Umbilical cord (tissue), 2 donors: ENCODE measurements around the gene COL5A1. TPM values are rescaled to one million over a fixed set of nuclear protein-coding genes. Genes with fewer than 3 reads are reported as not detected.
"Not testable (repeated sequence)": the region's sequence is repeated elsewhere in the genome, so short reads cannot be mapped to it uniquely, and the experiment has no call there.

Source experiments
- DNase-seq: peaks from one replicate; pipeline ENCODE4 v3.0.0-alpha.2; 2015; ENCODE audit warnings: low spot score
- total RNA-seq: library from RNA; depleted of rRNA; stranded (reverse); fragments of >200 nt; gene quantifications from one replicate; pipeline ENCODE4 v1.2.3, GENCODE V29; 2014; ENCODE audit warnings: low replicate concordance; ENCODE audit not compliant: insufficient read depth

The COL5A1 gene
- total RNA-seq, 1 donor from 2014 or later: 1,367 TPM

DNA sequence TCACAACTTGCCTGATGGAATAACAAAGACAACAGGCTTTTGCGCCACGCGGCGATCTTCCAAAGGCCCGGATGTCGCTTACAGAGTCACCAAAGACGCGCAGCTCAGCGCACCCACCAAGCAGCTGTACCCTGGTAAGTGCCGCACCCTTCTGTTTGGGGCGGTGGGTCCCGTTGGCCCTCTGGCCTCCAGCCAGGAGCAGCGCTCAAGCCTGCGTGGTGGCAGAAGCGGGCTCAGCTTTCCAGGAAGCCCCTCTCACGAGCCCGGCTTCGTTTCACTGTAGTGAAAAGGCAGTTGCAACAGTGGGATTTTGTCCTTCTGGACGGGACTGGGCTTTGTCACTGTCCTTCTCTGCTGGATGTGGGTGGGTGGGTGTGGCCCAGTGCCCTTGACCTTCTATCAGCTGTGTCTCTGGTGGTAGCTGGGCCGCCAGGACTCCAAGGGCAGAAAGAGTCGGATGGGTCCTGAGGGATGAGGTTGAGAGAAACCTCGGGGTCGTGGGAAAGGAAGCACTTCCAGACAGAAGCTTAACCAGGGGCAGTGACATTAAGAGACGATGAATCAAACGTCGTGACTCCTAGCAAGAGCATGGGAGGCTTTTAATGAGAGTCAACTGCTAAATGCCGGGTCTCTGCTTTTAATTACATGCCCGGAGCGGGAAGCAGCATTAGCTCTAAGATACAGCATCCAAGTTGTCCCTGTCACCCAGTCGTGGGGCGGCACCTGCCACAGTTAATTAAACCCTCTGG, 49.5 kb downstream of the COL5A1 start:
- no peak for DNase-seq

DNA sequence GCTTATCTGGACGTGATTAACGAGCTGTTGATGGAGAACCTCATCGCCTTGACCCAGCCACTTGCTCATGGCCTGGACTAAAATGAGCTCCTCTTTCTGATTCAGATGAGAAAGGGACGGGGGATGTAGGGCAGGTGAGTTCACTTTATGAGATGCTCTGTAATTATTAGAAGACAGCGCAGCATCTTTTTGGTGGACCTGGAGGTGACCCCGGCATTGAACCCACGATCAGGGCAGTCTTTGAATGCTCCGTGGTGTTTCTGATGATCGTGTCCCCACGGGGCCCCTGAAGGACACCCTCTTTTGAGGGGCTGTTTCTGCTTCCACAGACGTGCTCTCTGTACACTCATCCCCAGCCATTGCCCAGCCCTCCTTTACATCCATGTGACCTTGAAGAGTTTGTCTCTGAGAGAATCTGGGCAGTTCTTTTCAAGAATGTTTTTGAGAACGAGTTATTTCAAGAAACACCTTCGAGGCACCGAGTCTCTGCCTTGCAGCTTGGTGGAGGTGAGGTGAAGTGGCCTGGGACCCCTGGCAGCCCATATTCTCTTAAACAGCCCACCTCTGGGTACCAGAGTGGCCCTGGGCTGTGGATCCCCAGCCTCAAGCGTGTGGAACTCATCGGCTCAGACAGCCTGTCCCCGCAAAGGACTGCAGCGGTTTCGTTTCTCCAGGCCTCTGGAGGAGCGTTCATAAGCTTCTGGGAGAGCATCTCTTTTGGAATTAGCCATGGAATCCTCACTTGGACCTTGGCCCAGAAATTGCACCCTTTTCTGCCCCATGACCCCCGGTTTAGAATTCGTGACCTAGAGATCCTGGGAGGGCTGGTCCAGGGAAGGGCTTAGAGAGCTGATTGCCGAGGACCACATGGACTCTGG, 50.3 kb downstream of the COL5A1 start:
- DNase-seq: peak; percentile 44

DNA sequence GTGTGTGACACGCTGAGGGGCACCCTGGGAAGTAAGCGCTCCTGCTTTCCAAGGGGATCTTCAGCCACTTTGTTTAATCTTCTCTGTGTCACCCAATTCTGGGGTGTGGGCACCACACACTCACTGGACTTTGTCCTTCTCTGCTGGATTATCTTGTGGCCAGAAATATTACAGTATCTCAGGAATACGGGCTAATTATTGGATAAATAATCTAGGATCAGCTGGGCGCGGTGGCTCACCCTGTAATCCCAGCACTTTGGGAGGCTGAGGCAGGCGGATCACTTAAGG, 50.9 kb downstream of the COL5A1 start:
- DNase-seq: no peak

DNA sequence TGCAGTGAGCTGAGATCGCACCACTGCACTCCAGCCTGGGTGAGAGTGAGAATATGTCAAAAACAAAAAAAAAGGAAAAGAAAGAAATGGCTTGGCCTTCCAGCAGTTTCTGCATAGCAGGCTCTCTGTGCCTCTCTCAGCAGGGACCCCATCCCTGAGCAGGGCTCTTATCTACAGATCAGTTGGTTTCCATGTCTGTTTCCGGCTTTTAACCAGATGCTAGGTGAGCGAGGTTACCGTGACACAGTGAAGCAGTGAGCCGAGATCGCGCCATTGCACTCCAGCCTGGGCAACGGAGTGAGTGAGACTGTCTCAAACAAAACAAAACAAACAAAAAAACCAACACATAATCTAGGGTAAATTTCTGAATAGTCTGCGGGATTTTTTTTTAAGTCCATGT, 51.4 kb downstream of the COL5A1 start:
- DNase-seq: no peak

DNA sequence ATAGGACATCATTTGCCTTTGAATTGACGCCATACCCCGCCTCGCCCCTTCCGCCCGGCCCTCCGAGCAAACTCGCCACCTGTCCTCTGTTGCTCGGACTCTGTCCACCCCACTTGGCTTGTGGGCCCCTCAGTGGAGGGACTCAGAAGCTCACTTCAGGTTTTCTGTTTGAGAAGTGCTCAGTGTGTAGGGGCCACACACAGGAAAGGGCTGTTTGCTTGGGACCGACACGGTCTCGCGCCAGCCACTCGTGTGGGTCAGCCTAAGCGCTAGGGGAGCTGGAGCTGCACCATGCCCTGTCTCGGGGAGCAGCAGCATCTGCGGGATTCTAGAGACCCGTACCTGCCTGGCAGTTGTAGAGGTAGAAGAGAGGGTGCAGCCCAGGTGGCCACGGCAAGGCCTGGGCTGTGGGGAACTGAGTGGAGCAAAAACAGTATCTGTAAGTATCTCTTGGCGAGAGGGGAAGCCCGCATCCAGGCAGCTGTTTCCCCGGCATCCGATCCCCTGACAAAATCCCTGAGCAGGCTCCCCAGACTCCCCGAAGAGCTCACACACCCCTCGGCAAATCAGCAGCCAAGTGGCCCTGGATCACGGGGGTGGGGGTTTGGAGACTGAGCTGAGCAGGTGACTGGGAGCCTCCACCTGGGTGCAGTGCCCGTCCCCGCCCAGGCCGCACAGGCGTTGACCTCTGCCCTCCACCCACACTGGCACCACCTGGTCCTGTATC, 52.2 kb downstream of the COL5A1 start:
- DNase-seq: no peak

DNA sequence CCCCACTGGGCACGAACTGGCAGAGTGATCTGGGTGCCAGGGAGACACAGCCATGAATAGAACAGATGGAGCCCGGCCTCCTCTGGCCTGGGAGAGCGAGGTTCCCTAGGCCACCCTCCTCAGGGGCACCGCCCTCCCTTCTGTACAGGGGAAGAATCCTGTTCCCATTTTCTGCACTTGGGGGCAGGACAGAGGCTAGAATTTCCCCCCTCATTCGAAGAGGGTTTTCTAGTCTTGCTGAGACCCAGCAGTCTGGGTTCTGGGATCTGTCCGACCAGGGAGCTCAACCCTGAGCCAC, 52.7 kb downstream of the COL5A1 start:
- DNase-seq: no peak

DNA sequence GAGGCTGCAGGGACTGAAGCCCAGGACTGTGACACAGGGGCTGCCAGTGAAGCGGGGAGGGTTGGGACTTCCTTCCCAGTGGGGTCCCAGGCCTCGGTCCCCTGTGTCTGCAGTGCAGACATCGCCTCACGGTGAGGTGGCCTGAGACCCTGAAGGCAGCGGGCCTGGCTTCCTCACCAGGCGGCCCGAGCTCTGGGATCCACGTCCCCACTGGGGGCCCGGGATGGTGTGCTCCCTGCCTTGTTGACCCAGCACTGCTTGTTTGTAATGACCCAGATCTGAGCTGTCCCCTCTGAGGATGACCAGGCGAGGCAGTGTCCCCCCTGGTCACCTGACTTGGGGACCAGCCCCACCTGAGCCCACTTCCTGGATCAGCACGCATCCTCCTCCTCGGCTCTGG, 53.1 kb downstream of the COL5A1 start:
- DNase-seq: no peak

DNA sequence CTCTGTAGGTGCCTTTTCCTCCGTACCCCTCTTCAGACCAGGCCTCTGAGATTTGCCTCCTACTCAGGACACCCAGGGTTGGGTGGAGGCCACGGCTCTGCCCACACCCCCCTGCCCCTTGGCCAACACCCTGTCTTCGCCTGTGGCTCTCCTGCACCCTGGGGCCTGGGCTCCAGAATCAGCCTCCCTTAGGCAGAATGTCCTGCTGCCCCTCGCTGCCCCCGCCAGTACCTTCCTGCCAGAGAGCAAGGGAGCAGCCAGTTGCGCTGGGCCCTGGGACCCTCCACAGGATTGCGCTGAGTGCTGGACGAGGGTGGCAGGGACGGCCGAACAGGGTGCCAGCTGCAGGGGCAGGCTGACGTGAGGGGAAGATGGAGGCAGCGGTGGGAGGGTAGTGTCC, 53.5 kb downstream of the COL5A1 start:
- DNase-seq: no peak

DNA sequence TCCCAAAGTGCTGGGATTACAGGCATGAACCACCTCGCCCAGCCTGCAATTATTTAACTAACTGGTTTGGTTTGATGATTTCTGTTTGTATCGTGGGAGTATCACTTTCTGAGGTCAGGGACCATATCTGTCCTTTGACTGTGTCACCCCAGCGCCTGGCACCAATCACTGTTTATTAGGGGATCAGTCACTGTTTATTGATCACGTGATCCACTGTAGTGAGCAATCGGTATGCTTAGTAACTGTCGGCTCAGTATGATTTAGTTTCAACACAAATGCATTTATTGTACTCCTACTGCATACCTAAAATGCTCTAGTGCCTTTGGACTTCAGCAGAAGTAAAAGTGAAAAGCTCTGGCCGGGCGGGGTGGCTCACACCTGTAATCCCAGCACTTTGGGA, 54.8 kb downstream of the COL5A1 start:
- no peak for DNase-seq

DNA sequence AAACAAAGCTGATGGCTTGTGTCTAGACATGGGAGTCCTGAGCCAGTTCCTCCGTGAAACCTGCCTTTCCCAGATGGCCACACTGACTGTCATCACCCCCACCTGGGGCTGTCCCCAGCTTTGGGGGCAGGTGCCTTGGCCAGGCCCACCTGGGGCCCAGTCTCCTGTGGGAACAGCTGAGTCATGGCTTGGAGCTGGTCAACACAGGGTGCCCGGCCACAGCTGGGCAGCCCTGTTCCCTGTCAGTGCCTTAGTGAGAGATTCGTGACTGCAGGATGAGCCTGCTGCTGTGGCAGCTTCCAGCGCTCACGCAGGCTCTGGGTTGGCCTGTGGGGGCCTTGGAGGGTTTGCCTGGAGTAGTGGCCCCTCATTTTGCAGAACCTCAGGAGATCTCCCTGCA, 56.5 kb downstream of the COL5A1 start:
- no peak for DNase-seq

DNA sequence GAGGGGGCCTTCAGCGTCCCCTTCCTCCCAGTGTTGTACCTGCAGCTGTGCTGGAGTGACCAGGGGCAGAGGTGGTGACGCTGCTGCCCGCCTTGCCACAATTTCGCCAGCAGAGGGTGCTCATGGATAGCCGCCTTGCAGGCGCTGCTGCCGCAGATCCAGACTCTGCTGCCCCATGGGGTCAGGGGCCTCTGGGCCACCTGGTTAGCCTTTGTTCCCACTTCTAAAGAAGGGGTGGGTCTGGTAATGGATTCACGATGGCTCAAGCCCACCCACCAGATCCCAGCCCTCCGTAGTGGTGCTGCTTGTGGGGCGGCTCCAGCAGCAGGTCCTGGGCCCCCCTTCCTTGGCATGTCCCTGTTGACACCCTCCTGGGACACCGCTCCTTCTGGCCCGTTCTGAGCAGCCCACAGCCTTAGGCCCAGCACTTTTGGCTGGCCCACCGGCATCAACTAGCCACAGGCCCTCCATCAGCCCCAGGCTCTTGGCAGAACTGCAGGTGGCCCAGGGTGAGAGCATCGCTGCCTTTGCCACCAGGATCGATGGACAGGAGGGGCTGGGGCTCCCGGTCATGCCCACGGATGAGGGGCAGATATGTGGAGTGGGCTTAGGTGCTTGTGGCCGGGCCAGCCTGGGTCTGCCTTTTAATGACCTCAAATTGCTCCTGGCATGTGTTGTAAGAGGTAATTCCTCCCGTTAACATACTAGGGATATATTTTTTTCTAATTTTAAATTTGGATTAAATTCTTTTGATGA, 57.2 kb downstream of the COL5A1 start:
- DNase-seq: peak; percentile 45

DNA sequence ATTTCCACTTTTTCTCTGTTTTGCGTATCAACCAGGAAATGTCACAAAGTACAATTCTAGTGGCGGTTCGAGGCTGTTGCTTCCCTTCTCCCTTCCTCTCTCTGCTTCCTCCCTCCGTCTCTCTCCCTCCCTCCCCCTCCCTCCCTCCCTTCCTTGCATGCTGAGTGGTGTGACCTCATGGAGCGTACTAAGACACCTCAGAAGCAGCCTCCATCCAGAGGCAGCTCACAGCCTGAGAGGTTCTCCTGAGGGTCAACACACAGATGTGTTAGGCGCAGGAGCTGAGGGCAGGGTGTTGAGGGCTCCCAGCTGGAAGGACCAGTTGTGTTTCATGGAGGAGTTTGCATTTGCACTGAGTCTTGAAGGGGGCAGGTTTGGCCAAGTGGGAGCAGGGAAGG, 57.7 kb downstream of the COL5A1 start:
- DNase-seq: no peak

DNA sequence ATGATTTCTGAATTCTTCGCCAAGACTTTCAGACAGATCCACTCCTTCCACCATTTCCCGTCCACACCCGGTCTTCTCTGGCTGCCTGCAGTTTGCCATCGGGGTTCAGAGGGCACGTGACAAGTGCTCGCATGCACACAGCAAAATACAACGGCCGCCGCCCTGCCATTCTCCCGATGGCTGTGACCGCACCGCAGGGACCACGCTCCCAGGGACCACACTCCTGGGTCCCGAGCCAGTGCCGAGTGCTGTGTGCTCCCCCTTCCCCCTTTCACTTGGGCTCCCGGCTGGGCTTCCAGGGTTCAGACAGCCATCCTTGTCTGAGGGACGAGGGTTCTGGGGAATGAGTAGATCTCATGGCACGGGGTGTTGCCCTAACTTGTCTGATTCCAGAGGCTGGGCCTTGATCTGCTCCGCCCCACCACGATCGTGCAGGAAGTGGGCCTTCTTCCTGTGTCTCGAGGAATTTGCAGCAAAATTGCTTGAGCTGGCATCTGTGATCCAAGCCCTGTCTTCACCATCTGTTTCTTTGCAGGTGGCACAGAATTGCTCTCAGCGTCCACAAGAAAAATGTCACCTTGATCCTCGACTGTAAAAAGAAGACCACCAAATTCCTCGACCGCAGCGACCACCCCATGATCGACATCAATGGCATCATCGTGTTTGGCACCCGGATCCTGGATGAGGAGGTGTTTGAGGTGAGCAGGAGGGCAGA, 59.2 kb downstream of the COL5A1 start:
- DNase-seq: no peak

DNA sequence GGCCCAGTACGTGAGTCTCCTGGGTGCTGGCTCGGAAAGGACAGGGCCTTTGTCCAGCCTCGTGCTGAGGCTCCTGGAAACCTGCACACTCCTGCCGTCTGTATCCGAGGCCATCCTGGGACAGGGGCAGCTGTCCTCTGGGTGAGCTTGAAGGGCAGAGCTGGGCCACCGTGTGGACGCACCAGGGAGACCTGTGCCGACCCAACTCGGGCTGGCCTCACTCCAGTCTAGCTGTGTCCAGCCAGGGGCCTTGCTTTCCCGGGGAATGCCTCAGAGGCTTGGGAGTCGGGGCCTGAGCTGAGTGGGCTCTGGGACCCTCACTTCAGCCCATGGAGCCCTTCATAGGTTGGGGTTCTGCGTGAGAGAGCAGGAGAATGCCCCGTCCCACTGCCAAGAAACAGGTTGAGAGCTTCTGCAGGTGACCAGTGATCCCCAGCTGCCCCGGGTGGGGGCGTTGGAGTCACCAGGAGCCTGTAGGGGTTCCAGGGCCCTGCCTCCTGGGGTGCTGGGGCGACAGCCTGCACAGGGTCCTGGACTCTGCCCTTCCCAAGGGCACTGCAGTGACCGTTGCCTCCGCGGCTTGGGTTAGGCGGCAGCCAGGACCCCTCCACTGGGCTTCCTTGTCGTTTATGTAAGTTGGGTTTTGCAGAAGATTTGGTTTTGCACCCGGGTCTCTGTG, 60.1 kb downstream of the COL5A1 start:
- DNase-seq: no peak

DNA sequence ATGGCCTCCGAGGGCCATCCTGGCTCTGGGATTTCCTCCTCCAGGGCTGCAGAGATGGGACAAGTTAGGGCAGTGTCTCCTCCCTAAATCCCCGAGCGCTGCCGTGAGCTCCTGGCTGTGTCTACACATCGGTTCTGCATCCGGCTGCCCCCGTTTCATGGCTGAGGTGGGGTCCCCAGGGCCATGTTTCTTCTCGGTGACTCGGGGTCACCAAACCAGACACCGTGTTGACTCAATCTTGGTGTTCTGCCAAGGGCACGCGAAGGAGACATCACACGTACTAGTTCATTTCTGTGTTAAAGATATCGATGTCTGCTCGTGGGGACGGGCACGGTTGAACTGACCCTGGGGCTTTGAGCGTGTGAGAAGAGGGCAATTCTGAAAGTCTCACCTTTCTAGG, 60.7 kb downstream of the COL5A1 start:
- no peak for DNase-seq

DNA sequence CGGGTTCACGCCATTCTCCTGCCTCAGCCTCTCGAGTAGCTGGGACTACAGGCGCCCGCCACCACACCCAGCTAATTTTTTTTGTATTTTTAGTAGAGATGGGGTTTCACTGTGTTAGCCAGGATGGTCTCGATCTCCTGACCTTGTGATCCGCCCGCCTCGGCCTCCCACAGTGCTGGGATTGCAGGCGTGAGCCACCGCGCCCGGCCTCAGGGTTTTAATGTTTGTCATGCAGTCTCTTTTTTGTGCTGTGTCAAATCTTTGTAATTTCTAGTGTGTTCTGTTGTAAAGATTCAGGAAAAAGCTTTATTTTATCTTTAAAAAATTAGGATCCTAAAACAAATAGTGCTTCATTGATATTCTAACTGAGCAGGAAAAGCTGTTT, 62.1 kb downstream of the COL5A1 start:
- DNase-seq: not testable (repeated sequence)

DNA sequence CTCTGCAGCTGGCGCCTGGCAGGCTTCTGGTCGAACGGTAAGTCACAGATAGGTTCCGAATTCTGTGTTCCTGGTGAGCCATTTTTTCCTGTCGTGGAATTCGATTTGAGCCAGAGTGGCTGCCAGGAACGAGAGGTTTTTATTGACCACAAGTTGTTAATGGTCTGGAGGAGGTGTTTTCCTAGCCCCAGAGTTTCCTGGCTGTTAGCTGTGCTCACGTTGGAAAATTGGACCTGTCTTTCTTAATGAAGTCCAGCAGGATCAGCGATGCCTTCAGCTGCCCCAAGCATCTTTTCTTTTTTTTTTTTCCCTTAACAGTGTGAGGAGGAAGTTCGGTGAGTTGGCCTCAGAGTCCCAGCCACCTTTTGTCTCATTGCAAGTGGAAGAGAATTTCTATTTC, 62.9 kb downstream of the COL5A1 start:
- DNase-seq: no peak

DNA sequence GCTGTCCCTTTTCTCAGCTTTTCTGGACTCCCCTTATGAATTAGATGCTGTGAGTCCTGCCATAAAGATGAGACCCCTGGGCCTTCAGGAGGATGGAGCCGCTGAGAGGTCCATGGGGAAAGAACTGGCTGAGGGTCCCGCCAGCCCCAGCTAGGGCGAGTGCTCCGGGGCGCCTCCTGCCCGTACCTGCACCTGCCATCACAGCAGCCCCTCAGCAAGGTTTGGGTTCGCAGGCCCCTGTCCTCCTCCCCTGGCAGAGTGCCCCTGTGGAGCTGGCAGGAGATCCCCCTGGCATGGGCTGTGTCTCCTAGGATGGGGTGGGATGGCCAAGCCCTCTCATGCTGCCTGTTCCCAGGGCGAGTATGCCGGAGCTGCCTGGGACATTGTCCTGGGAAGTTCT, 64.2 kb downstream of the COL5A1 start:
- DNase-seq: no peak

DNA sequence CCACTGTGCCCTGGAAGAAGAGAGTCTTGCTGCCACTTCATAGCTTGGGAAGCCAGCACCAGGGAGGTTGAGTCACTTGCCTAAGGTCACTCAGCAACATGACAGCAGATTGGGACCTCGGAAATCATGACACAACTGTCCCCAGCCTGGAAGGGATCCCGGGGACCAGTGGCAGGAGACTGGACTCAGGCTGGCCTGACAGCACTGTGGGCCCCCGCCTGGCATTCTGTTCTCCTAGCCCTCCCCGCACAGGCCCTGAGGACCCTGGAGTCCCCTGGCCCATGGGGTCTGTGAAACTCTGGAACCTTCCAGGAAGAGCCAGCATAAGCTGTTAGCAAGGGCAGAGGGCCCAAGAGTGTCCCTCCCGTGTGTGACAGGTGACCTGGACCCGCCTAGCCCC, 64.9 kb downstream of the COL5A1 start:
- DNase-seq: no peak

DNA sequence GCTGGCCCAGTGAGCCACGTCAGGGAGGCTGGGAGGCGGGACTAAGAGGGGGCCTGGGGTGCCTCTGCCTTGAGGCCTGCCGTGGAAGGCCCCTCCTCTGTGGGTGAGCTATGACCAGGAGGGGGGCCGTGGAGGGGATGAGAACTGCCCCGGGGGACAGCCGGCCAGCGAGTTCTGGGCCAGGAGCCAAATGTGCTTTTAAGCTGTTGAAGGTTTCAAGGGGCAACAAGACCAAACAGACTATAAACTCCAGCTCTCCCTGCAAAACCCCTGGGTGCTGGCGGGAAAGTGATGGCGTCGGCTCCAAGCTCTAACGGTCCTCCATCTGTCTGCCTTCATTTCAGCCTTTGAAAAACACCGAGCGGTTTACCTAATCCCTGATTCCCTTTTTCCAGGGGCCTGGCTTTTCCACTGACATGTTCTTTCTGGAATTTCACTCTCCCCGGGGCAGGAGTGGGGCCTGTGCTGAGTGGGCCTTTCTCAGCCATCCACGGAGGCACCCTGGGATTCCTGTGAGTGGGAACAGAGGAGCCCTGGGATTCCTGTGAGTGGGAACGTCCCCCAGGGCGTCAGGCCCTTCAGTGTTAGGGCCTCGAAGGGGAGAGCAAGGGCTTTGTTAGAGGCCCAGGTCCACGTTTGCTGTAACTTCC, 65.6 kb downstream of the COL5A1 start:
- peak; percentile 96 for DNase-seq
